CD14-positive monocyte (primary cell): ENCODE data around the gene PRTN3. TPM values are rescaled to one million over a fixed set of nuclear protein-coding genes. Genes with fewer than 3 reads are reported as not detected.

Source experiments
- DNase-seq, 3 donors: peaks; one replicate each; pipeline ENCODE4 v3.0.0-alpha.2; 2011 to 2022
- H2AFZ ChIP-seq: 2 replicates; pipeline ENCODE4 v1.6.0; 2012; ENCODE audit warnings: mild to moderate bottlenecking, low read depth, low read length, inconsistent platforms; ENCODE audit not compliant: insufficient read depth, poor library complexity, severe bottlenecking
- H3K27ac ChIP-seq, 2 donors: 1 replicate in 1 of 2; 2 replicates in 1 of 2; pipeline ENCODE4 v1.5.1; 2012 to 2013; ENCODE audit warnings: low read length in 2 of 2, control low read depth in 1 of 2, inconsistent platforms in 1 of 2, low read depth in 1 of 2, mild to moderate bottlenecking in 1 of 2
- H3K27me3 ChIP-seq, 2 donors: one replicate each; pipeline versions ENCODE4 v1.6.0 to v1.6.1; 2011 to 2013; ENCODE audit warnings: low read length in 2 of 2; ENCODE audit not compliant: control insufficient read depth in 2 of 2, insufficient read depth in 2 of 2
- H3K36me3 ChIP-seq, 2 donors: replicated peaks in 1 of 2; 1 replicate in 1 of 2; 2 replicates in 1 of 2; pipeline versions ENCODE4 v1.5.1 to v1.6.1; 2012 to 2013; ENCODE audit warnings: low read length in 2 of 2, control low read depth in 1 of 2, inconsistent platforms in 1 of 2, mild to moderate bottlenecking in 1 of 2; ENCODE audit not compliant: insufficient read depth in 2 of 2, control insufficient read depth in 1 of 2
- H3K4me1 ChIP-seq, 2 donors: 1 replicate in 1 of 2; 2 replicates in 1 of 2; pipeline versions ENCODE4 v1.5.1 to v1.6.1; 2012 to 2013; ENCODE audit warnings: low read length in 2 of 2, control low read depth in 1 of 2, inconsistent platforms in 1 of 2, mild to moderate bottlenecking in 1 of 2, moderate library complexity in 1 of 2; ENCODE audit not compliant: insufficient read depth in 2 of 2, control insufficient read depth in 1 of 2
- H3K4me2 ChIP-seq: replicated peaks from 2 replicates; pipeline ENCODE3; 2012; ENCODE audit warnings: low read length, moderate library complexity, mild to moderate bottlenecking; ENCODE audit not compliant: poor library complexity, severe bottlenecking; ENCODE audit errors: extremely low read depth
- H3K4me3 ChIP-seq, 3 experiments: fragments of 200-600 bp in 1 of 3; sonication (generic) in 1 of 3; replicated peaks in 1 of 3; 1 replicate in 2 of 3; 2 replicates in 1 of 3; pipeline ENCODE4 v1.5.1; 2011 to 2013; ENCODE audit warnings: low read length in 3 of 3, mild to moderate bottlenecking in 3 of 3, control low read depth in 2 of 3, low read depth in 2 of 3, inconsistent platforms in 1 of 3, moderate library complexity in 1 of 3
- H3K79me2 ChIP-seq: 2 replicates; pipeline ENCODE4 v1.6.0; 2012; ENCODE audit warnings: mild to moderate bottlenecking, control low read depth, inconsistent platforms, low read length, moderate library complexity; ENCODE audit not compliant: insufficient read depth
- H3K9ac ChIP-seq: 2 replicates; pipeline ENCODE4 v1.6.0; 2017; ENCODE audit warnings: low read length, mild to moderate bottlenecking; ENCODE audit not compliant: insufficient read depth, poor library complexity, severe bottlenecking
- H3K9me3 ChIP-seq, 2 donors: replicated peaks in 1 of 2; 1 replicate in 1 of 2; 2 replicates in 1 of 2; pipeline versions ENCODE4 v1.5.1 to v1.6.1; 2012 to 2013; ENCODE audit warnings: low read length in 2 of 2, control low read depth in 1 of 2; ENCODE audit not compliant: control insufficient read depth in 1 of 2, insufficient read depth in 1 of 2
- H4K20me1 ChIP-seq: 2 replicates; pipeline ENCODE4 v1.6.0; 2012; ENCODE audit warnings: mild to moderate bottlenecking, low read length, control low read depth, moderate library complexity; ENCODE audit not compliant: insufficient read depth
- H3K27ac Mint-ChIP-seq, 7 donors: one replicate each; pipeline ENCODE4 v1.8.0; 2020; ENCODE audit warnings: mild to moderate bottlenecking in 7 of 7, mixed read lengths in 7 of 7, moderate library complexity in 6 of 7, inconsistent platforms in 2 of 7
- H3K27me3 Mint-ChIP-seq, 3 donors: one replicate each; pipeline ENCODE4 v1.8.0; 2021 to 2022; ENCODE audit warnings: low read depth in 3 of 3, mild to moderate bottlenecking in 3 of 3, mixed read lengths in 3 of 3, moderate library complexity in 3 of 3, inconsistent platforms in 1 of 3
- H3K36me3 Mint-ChIP-seq, 2 donors: one replicate each; pipeline ENCODE4 v1.8.0; 2020; ENCODE audit warnings: mixed read lengths in 2 of 2, inconsistent platforms in 1 of 2, mild to moderate bottlenecking in 1 of 2
- H3K4me1 Mint-ChIP-seq: one replicate; pipeline ENCODE4 v1.8.0; 2020; ENCODE audit warnings: mild to moderate bottlenecking, mixed read lengths
- H3K4me3 Mint-ChIP-seq, 2 donors: one replicate each; pipeline ENCODE4 v1.8.0; 2020; ENCODE audit warnings: mild to moderate bottlenecking in 2 of 2, mixed read lengths in 2 of 2, moderate library complexity in 1 of 2
- H3K9me3 Mint-ChIP-seq, 7 donors: one replicate each; pipeline ENCODE4 v1.8.0; 2020 to 2022; ENCODE audit warnings: mixed read lengths in 7 of 7, mild to moderate bottlenecking in 6 of 7, moderate library complexity in 6 of 7, inconsistent platforms in 2 of 7
- CTCF ChIP-seq: fragments of 200-600 bp; IDR thresholded peaks from one replicate; pipeline ENCODE4 v1.8.0; 2022; ENCODE audit warnings: antibody characterized with exemption, mild to moderate bottlenecking
- WGBS: methylation state at CpG from one replicate; pipeline ENCODE4 v1.1.5; 2013; ENCODE audit warnings: missing lambda C conversion rate; ENCODE audit not compliant: insufficient coverage; 5-methylcytosine and 5-hydroxymethylcytosine counted together
- intact Hi-C, 2 donors: fragments of 100-400 bp; cut with micrococcal nuclease; formaldehyde crosslinking; loops; one replicate each; pipeline versions ENCODE4 v1.15.0 to v1.15.1; 2023
- polyA plus RNA-seq, 3 donors: library from polyadenylated mRNA; depleted of rRNA in 1 of 3; unstranded in 2 of 3; stranded (reverse) in 1 of 3; fragments of 300-500 nt in 2 of 3; fragments of >200 nt in 1 of 3; fragmentation: Illumina TruSeq in 2 of 3; gene quantifications; 1 replicate in 2 of 3; 2 replicates in 1 of 3; pipeline ENCODE4 v1.2.3, GENCODE V29; 2012 to 2021

PRTN3 gene
- polyA plus RNA-seq, 3 donors = 0.11 TPM; not detected in 2

GRCh38 chr19:861756-862580 lies 21.2 kb downstream of the PRTN3 start:
- Mint-ChIP-seq H3K27me3 (peaks cover 0 to 5% (median 0%) of the 10 kb centered on the region in 3 donors), H3K4me3 (peak overlapping the region in 1 of 2 donors; percentile 81), H3K9me3 (peaks cover 0 to 2% (median 0%) of the 10 kb centered on the region in 7 donors), H3K36me3 (peaks cover 2 to 10% of the 10 kb centered on the region in 2 donors), H3K27ac (peak overlapping the region in 3 of 7 donors; percentile 83 to 97 (median 88)), H3K4me1 (peaks cover 36% of the 10 kb centered on the region)
- WGBS = 14% methylated on average over 46 of the region's 60 CpGs
- Histone ChIP-seq H3K27me3 (peaks cover 0 to 6% of the 10 kb centered on the region in 2 donors), H3K4me3 (peak overlapping the region in 1 of 3 experiments; percentile 87), H3K36me3 (no peaks in the 10 kb centered on the region), H3K9ac (no peak overlapping the region), H2AFZ (no peak overlapping the region), H3K27ac (no peak overlapping the region), H3K9me3 (no peaks in the 10 kb centered on the region), H3K79me2 (peaks cover 11% of the 10 kb centered on the region), H3K4me2 (peak overlapping the region; percentile 82), H4K20me1 (peaks cover 53% of the 10 kb centered on the region), H3K4me1 (peaks cover 53 to 73% of the 10 kb centered on the region in 2 donors)
- intact Hi-C loops = loop anchor here (1.0 to 10.0 kb wide), 5 partner anchors 10 to 383 kb away; partner anchors contain the start of genes ATP5F1D (in 1 of the 2), MIDN (in 1 of the 2) and WDR18 (in 1 of the 2)
- peak; percentile 44 to 69 (median 60) for DNase-seq
- TF ChIP-seq CTCF = peak; percentile 13

GRCh38 chr19:862581-863314 lies 21.9 kb downstream of the PRTN3 start:
- peak overlapping the region in 2 of 3 experiments; percentile 16 to 72 for H3K4me3 ChIP-seq
- whole genome bisulfite sequencing = 16% methylated on average over 46 of the region's 48 CpGs
- H2AFZ ChIP-seq = peak overlapping the region; percentile 21
- Mint-ChIP-seq H3K9me3 (peaks cover 0 to 2% (median 0%) of the 10 kb centered on the region in 7 donors), H3K4me1 (peaks cover 35% of the 10 kb centered on the region), H3K4me3 (peak overlapping the region; percentile 81 to 88), H3K36me3 (peaks cover 7 to 15% of the 10 kb centered on the region in 2 donors), H3K27ac (peak overlapping the region; percentile 89 to 98 (median 96)), H3K27me3 (peaks cover 0 to 2% (median 0%) of the 10 kb centered on the region in 3 donors)
- peak overlapping the region; percentile 66 to 70 for H3K27ac ChIP-seq
- H3K9me3 ChIP-seq = no peaks in the 10 kb centered on the region
- H3K79me2 ChIP-seq = peaks cover 11% of the 10 kb centered on the region
- no peak overlapping the region for H3K9ac ChIP-seq
- H3K4me2 ChIP-seq = peak overlapping the region; percentile 82
- DNase-seq = peak; percentile 62 to 77 (median 73)
- intact Hi-C loops = loop anchor here (1.0 to 10.0 kb wide), 5 partner anchors 10 to 382 kb away; partner anchors contain the start of genes ATP5F1D (in 1 of the 2), MIDN (in 1 of the 2) and WDR18 (in 1 of the 2)
- H3K4me1 ChIP-seq = peaks cover 49 to 65% of the 10 kb centered on the region in 2 donors
- H4K20me1 ChIP-seq = peaks cover 60% of the 10 kb centered on the region
- no peak for TF ChIP-seq CTCF
- peaks cover 0 to 11% of the 10 kb centered on the region in 2 donors for H3K27me3 ChIP-seq
- peaks cover under 1 to 3% of the 10 kb centered on the region in 2 donors for H3K36me3 ChIP-seq
